ENCODE results near the gene ZNF208. TPM values are rescaled to one million over a fixed set of nuclear protein-coding genes. Genes with fewer than 3 reads are reported as not detected.
A peak's percentile ranks its signal among the peaks of the same experiment; 100 is the strongest.
"Not testable (repeated sequence)": the region's sequence is repeated elsewhere in the genome, so short reads cannot be mapped to it uniquely, and the experiment has no call there.

ZNF208 gene
- total RNA-seq, 3 donors from 2014 or later (not counting 1 experiment from before 2014, with no cell fraction given), result 0.98 to 1.9 (median 1.2) TPM

- Mint-ChIP-seq H3K9me3 (peaks cover 2% of the 10 kb centered on the region in 2 donors), H3K4me3 (no peak overlapping the region), H3K4me1 (no peaks in the 10 kb centered on the region), H3K36me3 (no peaks in the 10 kb centered on the region), H3K27me3 (ENCODE audit: low read depth in 2 of 2) (no peaks in the 10 kb centered on the region), H3K27ac (no peak overlapping the region)
- TF ChIP-seq CTCF (IDR thresholded peaks at IDR 0.05), result no peak
- Histone ChIP-seq H3K27ac (ENCODE audit: low read length) (no peak overlapping the region), H3K27me3 (ENCODE audit: control insufficient read depth, insufficient read depth, low read length) (no peaks in the 10 kb centered on the region), H3K4me3 (ENCODE audit: low read length) (no peak overlapping the region), H3K4me1 (ENCODE audit: control insufficient read depth, insufficient read depth, low read length) (no peaks in the 10 kb centered on the region), H3K9me3 (ENCODE audit: control insufficient read depth, insufficient read depth, low read length) (no peaks in the 10 kb centered on the region), H3K36me3 (ENCODE audit: control insufficient read depth, insufficient read depth, low read length) (no peaks in the 10 kb centered on the region)
- ATAC-seq (no peak), DNase-seq (no peak)
- intact Hi-C loops (cut with micrococcal nuclease), result no loop called here
These were observed 15.9 kb upstream of the ZNF208 start for GRCh38 chr19:22026687-22027086.

GRCh38 chr19:22025539-22025938 is 14.8 kb upstream of the ZNF208 start:
- DNase-seq; H3K4me1 Mint-ChIP-seq; H3K27me3 Mint-ChIP-seq (ENCODE audit: low read depth in 2 of 2); H3K36me3 ChIP-seq (ENCODE audit: control insufficient read depth, insufficient read depth, low read length); H3K36me3 Mint-ChIP-seq; H3K4me3 ChIP-seq (ENCODE audit: low read length); H3K9me3 ChIP-seq (ENCODE audit: control insufficient read depth, insufficient read depth, low read length); H3K27me3 ChIP-seq (ENCODE audit: control insufficient read depth, insufficient read depth, low read length); intact Hi-C loops (cut with micrococcal nuclease); H3K27ac ChIP-seq (ENCODE audit: low read length); H3K9me3 Mint-ChIP-seq; H3K4me1 ChIP-seq (ENCODE audit: control insufficient read depth, insufficient read depth, low read length); ATAC-seq; H3K27ac Mint-ChIP-seq; H3K4me3 Mint-ChIP-seq: not testable (repeated sequence)
- WGBS (ENCODE audit: insufficient coverage), result 100% methylated on average over 1 of the region's 1 CpG

GRCh38 chr19:21970466-21970865 is 40.3 kb downstream of the ZNF208 start:
- DNase-seq (no peak), ATAC-seq (no peak)
- H3K27me3 ChIP-seq (ENCODE audit: control insufficient read depth, insufficient read depth, low read length), result no peaks in the 10 kb centered on the region
- H3K27me3 Mint-ChIP-seq (ENCODE audit: low read depth in 2 of 2), result no peaks in the 10 kb centered on the region
- H3K4me1 Mint-ChIP-seq, result no peaks in the 10 kb centered on the region
- H3K36me3 ChIP-seq (ENCODE audit: control insufficient read depth, insufficient read depth, low read length), result no peaks in the 10 kb centered on the region
- H3K36me3 Mint-ChIP-seq, result peaks cover 62% of the 10 kb centered on the region
- peaks cover 2 to 32% of the 10 kb centered on the region in 2 donors for H3K9me3 Mint-ChIP-seq
- no peak overlapping the region for H3K27ac Mint-ChIP-seq
- H3K9me3 ChIP-seq (ENCODE audit: control insufficient read depth, insufficient read depth, low read length), result peaks cover 8% of the 10 kb centered on the region
- no peaks in the 10 kb centered on the region for H3K4me1 ChIP-seq (ENCODE audit: control insufficient read depth, insufficient read depth, low read length)
- no CpG with 5 or more reads among the region's 1 CpG for whole genome bisulfite sequencing (ENCODE audit: insufficient coverage)
- no peak overlapping the region for H3K27ac ChIP-seq (ENCODE audit: low read length)
- no peak overlapping the region for H3K4me3 Mint-ChIP-seq
- intact Hi-C loops (cut with micrococcal nuclease), result no loop called here
- no peak overlapping the region for H3K4me3 ChIP-seq (ENCODE audit: low read length)
- no peak for TF ChIP-seq CTCF (IDR thresholded peaks at IDR 0.05)

GRCh38 chr19:21947775-21948174 is 63.0 kb downstream of the ZNF208 start:
- H3K27ac ChIP-seq (ENCODE audit: low read length), result no peak overlapping the region
- ATAC-seq (no peak), DNase-seq (peak in 1 of 2 donors; percentile 2)
- intact Hi-C loops (cut with micrococcal nuclease), result no loop called here
- no peak overlapping the region for H3K4me3 Mint-ChIP-seq
- H3K27ac Mint-ChIP-seq, result no peak overlapping the region
- H3K36me3 Mint-ChIP-seq, result peaks cover 25% of the 10 kb centered on the region
- no peaks in the 10 kb centered on the region for H3K4me1 Mint-ChIP-seq
- H3K27me3 ChIP-seq (ENCODE audit: control insufficient read depth, insufficient read depth, low read length), result no peaks in the 10 kb centered on the region
- no peaks in the 10 kb centered on the region for H3K36me3 ChIP-seq (ENCODE audit: control insufficient read depth, insufficient read depth, low read length)
- peaks cover 32% of the 10 kb centered on the region for H3K9me3 ChIP-seq (ENCODE audit: control insufficient read depth, insufficient read depth, low read length)
- 74% methylated on average over 8 of the region's 8 CpGs for WGBS (ENCODE audit: insufficient coverage)
- no peaks in the 10 kb centered on the region for H3K4me1 ChIP-seq (ENCODE audit: control insufficient read depth, insufficient read depth, low read length)
- no peaks in the 10 kb centered on the region for H3K27me3 Mint-ChIP-seq (ENCODE audit: low read depth in 2 of 2)
- peaks cover 6 to 17% of the 10 kb centered on the region in 2 donors for H3K9me3 Mint-ChIP-seq
- H3K4me3 ChIP-seq (ENCODE audit: low read length), result no peak overlapping the region
- no peak for TF ChIP-seq CTCF (IDR thresholded peaks at IDR 0.05)
